ENCODE results near the gene HNRNPF.

- no peak for TF ChIP-seq CTCF (conservative IDR thresholded peaks at IDR 0.05 in 1 of 2, IDR thresholded peaks at IDR 0.05 in 1 of 2; ENCODE audit: extremely low read depth in 1 of 2, insufficient read depth in 1 of 2, low read depth in 1 of 2, low read length in 2 of 2)
- no peak for TF ChIP-seq EZH2 (IDR thresholded peaks at IDR 0.05; ENCODE audit: borderline replicate concordance, low read length)
Measured at GRCh38 chr10:43401627-43402026, 7.4 kb downstream of the HNRNPF start.
